ENCODE data around the gene DLGAP1. TPM values are rescaled to one million over a fixed set of nuclear protein-coding genes. Genes with fewer than 3 reads are reported as not detected.
"Not testable (repeated sequence)": the region's sequence is repeated elsewhere in the genome, so short reads cannot be mapped to it uniquely, and the experiment has no call there.

The DLGAP1 gene
- total RNA-seq, 1 experiment from 2014 or later = not detected

GRCh38 chr18:3585656-3586509 lies 869.2 kb downstream of the DLGAP1 start:
- peak; percentile 80 for DNase-seq (ENCODE audit: low read depth)

- no peak for DNase-seq (ENCODE audit: low read depth)
Observed at GRCh38 chr18:3584897-3585460, 870.1 kb downstream of the DLGAP1 start.

GRCh38 chr18:3584266-3584861 lies 870.7 kb downstream of the DLGAP1 start:
- no peak for DNase-seq (ENCODE audit: low read depth)

DNA sequence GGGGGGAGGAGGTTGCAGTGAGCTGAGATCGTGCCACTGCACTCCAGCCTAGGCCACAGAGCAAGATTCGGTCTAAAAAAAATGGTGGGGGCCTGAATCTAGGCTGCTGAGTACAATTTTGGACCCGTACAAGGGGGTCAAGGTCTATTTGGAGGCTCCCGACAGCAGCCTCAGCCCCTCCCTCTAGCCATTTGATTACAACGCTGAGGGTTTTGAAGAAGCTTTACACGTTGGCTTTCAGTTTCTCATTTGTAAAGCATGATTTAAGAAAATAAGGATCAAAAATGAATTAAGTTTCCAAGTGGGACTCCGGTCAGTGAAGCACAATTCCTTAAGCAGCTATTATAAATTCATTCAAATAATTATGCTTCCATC lies 871.2 kb downstream of the DLGAP1 start:
- DNase-seq (ENCODE audit: low read depth) = no peak

DNA sequence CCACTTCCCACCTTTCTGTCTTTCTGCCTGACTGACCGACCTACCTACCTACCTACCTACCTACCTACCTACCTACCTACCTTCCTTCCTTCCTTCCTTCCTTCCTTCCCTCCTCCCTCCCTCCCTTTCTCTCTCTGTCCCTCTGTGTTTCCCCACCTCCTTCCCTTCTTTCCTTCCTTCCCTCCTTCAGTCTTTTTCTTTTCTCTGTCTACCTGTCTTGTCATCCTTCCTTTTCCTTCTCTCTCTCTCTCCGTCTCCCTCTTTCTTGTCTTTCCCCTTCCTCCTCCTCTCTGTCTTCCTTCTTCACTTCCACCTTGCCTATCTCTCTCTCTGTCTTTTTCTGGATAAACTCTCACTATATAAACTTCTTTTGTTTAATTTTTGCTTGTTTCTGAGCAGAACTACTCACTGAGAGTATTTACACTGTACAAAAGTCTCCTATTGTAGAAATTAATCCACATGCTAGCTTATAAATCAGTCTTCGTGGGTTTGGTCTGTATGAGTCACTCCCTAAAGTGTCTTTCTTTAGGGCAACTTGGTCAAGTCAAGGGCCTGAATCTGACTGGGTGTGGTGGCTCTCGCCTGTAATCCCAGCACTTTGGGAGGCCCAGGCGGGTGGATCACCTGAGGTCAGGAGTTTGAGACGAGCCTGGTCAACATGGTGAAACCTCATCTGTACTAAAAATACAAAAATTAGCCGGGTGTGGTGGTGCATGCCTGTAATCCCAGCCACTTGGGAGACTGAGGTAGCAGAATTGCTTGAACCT lies 871.8 kb downstream of the DLGAP1 start:
- peak; percentile 51 for DNase-seq (ENCODE audit: low read depth)

DNA sequence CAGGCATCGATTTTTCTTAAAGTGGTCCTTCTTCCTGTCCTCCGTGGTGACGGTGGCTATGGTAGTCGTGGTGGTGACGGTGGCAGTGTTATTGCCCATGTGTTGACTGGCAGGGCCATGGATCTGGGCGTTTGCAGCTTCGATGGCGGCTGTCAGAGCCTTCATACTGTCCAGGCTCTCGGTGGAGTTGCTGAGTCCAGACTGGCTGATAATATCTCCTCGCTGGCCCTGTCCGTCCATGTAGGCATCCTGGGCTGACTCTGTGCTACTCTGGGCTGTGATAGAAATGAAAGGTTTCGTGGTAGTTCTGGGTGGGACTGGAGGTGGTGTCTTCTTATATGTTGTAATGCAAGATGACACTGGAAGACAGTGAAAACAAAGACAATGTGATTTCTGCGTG lies 873.2 kb downstream of the DLGAP1 start:
- no peak for DNase-seq (ENCODE audit: low read depth)

- not testable (repeated sequence) for DNase-seq (ENCODE audit: low read depth)
Observed at GRCh38 chr18:3580523-3581025, 874.5 kb downstream of the DLGAP1 start.

DNA sequence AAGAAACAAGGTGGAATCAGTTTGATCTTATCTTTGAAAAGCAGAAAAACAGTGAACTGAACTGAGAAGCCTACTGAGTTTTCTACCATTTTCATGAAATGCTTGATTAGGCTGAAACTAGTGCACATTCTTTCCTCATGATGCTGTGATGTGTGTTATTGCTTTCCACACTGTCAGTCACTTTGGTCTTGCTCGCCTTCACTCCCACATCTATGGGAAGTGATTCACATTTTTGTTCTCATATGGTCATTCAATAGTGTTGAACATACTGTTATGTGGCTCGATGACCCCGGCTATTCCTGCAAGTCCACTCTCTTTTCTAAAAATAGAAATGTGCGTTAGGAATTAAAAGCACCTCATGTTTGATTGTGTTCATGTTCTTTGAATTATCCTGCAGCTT lies 875.4 kb downstream of the DLGAP1 start:
- peak; percentile 77 for DNase-seq (ENCODE audit: low read depth)

DNA sequence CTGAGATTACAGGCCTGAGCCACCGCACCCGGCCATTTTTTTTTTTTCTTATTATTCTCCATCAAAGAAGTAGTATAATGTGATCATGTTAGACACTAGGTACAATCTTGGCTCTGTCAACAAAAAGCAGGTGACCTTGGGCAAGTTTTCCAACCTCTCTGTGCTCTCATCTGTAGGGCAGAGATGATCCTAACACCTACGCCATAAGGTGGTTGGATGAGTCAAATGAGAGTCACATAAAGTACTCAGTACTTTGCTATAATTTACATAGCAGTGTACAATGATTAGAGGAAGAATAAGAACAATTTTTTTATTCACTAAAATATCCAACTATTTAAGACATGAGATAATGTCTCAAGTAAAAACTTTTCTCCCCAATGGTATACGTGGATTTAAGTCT lies 876.5 kb downstream of the DLGAP1 start:
- no peak for DNase-seq (ENCODE audit: low read depth)

- DNase-seq (ENCODE audit: low read depth) = no peak
Observed at GRCh38 chr18:3577281-3577855, 877.7 kb downstream of the DLGAP1 start.

DNA sequence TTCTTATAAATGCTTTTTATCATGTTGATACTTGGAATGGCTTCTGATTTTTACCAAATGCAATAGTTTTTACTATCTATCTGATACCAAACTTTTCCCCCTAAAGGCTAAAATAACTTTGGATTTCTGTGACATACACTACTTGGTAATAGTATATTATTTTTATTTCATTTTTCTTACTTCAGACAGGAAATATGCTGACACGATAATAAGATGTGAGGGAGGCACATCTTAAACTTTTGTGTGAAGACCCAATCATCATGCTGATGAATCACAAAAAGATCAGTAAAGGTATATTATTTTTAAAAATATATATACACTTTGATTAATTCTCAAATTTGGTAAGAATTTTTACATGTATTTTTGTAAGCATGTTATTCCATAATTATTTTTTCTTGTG lies 882.3 kb downstream of the DLGAP1 start:
- no peak for DNase-seq (ENCODE audit: low read depth)

DNA sequence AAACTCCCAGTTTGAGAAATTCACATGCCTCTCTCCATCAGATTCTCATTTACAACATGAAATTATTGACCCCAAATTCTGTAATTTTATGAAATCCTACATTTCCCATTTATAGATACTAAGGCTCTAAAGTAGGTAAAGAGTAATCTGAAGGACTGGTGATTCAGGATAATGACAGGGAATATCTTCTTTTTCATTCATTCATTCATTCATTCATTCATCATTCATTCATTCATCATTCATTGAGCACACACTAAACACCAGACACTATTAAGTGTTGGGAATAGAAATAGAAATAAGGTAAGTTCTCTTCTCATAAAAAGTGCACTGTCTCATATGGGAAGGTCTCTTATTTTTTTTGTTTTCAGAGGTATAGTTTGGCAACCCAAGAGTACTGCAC lies 888.3 kb downstream of the DLGAP1 start:
- no peak for DNase-seq (ENCODE audit: low read depth)

GRCh38 chr18:3560755-3561154 lies 894.4 kb downstream of the DLGAP1 start:
- no peak for DNase-seq (ENCODE audit: low read depth)

DNA sequence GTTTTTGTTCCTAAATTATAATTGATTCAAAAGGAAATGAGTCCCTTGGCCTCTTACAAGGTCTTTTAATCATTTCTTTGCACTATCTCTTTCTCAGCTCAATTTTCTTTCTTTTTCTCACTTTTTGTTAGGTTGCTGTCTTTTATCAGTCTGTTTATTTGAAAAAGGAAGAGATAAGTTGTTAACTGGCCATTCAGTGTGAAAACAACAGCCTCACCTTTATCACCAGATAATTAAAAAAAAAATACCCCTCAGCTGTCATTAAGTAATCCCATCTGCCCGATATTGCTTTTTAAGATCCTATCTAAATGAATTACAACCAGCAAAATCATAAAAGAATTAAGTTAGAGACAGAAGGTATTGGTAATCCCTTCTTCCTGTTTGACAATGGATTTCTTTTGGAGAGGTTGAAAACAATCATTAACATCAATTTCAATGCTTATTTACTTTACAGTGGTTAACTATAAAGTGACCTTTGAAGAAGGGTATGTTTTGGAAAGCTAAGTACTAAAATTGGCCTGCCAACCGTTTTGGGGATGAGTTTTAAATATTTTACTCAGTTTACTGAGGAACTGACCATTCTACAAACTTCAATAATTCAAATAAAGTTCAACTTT lies 900.2 kb downstream of the DLGAP1 start:
- no peak for DNase-seq (ENCODE audit: low read depth)

DNA sequence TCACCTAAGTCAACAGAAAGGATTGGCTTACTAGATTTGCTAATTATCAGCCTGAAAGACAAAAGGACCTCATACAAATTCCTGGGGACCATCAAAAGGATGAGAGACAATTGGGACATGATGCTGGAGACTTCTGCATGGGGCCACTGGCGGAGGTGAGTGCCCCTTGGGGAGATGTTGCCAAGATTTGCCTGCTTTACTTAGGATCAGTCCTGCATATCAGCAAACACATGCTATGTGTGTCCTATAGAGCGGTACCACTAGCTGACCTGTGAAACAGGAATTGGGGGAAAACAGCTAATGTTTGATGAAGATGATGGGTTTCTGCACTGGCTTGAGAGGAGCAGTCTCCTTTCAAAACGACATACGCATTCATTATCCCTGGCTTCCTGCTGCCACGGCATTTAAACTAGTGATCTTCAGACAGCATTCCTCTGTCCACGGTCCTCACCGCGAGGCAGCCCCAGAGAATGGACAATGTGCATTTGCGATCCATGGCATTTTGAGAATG lies 901.0 kb downstream of the DLGAP1 start:
- DNase-seq (ENCODE audit: low read depth) = peak; percentile 3

DNA sequence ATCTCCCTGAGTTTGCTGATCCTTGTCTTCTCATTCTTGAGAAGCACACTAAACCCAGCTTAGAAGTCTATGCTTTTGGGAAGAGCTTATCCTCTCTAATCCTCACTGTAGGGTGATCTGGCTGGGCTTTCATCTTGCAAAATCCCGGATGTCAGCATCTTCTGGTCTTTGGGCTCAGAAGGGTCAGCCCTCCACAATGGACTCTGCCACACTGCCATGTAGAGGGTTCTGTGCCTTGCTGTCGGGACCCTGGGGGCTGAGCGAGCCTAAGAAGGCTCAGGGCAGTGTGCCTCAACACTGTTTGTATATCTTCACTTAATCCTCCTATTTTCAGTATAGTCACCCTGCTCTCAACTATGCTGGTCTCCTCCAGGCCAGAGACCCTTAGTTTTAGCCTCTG lies 902.8 kb downstream of the DLGAP1 start:
- no peak for DNase-seq (ENCODE audit: low read depth)

GRCh38 chr18:3547891-3548615 lies 907.1 kb downstream of the DLGAP1 start:
- no peak for DNase-seq (ENCODE audit: low read depth)

- DNase-seq (ENCODE audit: low read depth) = no peak
Observed at GRCh38 chr18:3546106-3546505, 909.0 kb downstream of the DLGAP1 start.

- no peak for DNase-seq (ENCODE audit: low read depth)
Observed at GRCh38 chr18:3544537-3544936, 910.6 kb downstream of the DLGAP1 start.
